SIG-M5 treated with dmso at 0.1 percent for 504 hours (cell line): Measurements from ENCODE around the gene TNFRSF13B.
"Not testable (repeated sequence)": the region's sequence is repeated elsewhere in the genome, so short reads cannot be mapped to it uniquely, and the experiment has no call there.

ENCODE experiments used
- DNase-seq: peaks from one replicate; lab custom pipeline; 2025; ENCODE audit not compliant: unreplicated experiment; lab: John Stamatoyannopoulos, UW

Gene TNFRSF13B

DNA sequence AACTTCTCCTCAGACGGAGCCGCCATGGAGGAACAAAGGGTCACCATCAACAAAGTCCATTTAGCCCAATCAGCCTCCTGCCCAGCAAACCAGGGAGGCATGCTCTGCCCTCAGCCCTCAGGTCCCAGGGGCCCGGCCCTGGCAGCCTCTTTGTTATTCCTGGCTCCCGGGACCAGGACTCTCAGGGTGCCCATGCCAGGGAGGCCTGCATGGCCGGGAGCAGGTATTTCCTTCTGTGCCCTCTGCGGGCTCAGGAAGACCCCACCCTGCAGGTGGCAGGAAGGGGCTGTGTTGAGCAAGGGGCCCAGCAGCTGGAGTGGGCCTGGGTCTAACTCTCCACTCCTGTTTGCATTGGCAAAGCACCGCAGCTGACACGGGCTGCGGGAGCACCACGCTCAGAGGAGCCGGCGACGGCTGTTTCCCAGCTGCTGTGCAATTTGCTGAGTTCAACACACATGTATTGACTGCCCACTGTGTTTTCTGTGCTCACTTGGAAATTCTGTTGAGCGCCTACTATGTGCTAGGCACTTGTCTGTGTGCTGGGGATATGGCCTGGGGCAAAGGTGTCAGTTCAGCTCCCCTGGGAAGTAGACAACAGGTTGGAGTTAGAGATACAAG is 33.2 kb upstream of the TNFRSF13B start:
- DNase-seq = not testable (repeated sequence)

DNA sequence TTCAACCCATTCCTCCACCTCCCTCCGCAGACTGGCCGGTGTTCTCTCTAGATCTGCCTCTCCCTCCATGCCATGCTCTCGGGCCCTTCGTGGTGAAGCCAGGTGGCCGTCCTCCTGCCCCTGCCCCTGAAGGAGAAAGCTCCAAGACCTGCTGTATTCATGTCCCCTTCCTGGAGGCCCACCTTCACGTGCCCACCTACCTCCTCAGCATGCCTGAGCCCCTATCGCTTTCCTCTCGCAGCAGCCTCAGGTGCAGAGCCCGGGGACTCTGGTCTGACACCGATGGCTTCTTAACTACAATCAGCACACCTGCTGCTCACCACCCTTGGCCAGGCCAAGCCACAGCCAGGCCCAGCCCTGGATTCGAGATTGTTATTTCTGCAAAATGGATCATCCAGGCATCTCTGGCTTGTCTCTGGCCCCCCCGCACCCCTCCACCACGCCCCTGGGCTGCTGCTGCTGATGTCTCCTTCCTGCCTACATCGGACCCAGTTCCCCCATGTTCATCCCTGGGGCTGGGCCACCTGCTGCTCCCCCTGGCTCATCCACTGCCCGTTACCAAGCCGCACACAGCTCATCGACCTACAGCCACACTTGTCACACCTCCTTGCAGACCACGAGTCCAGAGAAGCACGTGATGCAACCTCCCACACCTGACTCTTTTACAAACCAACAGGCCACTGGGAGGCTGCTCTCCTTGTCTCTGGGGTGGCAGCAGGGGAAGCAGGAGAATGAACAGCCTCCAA is 32.5 kb upstream of the TNFRSF13B start:
- DNase-seq = no peak

DNA sequence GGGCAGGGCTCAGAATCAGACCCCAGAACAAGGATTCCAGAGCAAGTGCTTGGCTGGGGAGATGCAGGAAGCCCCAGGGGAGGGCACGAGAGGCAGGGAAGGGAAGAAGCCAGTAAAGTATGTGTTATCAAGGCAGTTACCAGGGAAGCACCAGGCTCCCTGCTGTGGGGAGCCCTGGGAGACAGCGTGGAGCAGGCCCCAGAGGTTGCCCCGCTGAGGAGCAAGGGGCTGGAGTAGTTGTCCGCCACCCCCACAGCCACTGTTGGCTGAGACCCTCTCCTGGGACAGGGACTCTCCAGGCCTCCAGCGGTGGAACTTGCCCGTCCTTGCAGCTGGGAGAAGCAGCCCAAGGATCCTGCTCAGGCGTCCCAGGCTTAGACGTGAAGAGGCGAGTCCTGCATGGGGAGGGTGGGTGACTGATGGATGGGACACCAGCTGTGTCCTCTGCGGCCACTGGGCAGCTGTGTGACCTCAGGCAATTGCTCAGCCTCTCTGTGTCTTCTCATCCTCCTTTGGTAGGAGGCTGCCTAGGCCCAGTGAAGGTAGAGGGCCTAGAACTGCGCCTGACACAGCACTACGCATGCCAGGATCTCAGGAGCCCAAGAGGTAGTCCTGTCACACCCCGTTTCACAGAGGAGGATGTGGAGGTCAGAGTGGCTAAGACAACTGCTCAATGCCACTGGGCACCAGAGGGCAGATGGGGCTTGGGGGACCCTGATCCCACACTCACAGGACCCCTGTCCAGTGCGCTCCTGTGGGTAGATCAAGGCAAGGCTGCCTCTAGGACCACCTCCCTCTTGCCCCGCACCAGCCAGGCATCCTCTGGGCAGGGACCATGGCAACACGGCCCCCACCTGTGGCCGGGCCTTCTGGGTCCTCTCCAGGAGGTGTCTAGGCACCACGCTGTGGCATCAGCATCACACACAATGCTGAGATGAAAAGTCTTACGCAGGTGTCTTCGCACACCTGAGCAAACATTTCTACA is 31.1 kb upstream of the TNFRSF13B start:
- DNase-seq = not testable (repeated sequence)

DNA sequence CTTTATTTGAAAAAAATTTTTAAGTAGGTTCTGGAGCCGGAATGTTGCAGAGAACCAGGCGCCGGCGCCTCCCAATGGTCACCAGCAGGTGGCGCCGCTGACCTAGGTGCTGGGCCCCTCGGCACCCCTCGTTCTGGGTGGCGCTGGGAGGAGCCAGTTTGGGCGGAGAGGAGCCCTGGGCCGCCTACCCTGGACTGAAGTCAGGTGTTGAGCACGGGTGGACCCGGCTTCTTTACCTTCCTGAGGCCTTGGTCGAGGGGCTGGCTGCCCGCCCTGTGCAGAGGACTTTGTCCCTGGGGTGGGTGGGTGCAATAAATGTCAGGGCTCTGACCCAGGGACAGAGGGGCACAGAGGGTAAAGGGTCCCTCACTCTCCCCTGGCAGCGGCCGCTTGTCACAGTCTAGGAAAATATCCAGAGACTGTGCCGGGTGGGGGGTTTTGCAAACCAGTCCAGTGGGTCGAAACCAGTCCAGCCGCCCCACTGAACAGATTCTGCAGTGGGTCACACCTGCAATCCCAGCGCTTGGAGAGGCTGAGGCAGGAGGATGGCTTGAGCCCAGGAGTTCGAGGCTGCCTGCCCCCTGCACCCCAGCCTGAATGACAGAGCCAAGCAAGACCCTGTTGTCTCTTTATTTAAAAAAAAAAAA is 30.1 kb upstream of the TNFRSF13B start:
- DNase-seq = peak; percentile 62

DNA sequence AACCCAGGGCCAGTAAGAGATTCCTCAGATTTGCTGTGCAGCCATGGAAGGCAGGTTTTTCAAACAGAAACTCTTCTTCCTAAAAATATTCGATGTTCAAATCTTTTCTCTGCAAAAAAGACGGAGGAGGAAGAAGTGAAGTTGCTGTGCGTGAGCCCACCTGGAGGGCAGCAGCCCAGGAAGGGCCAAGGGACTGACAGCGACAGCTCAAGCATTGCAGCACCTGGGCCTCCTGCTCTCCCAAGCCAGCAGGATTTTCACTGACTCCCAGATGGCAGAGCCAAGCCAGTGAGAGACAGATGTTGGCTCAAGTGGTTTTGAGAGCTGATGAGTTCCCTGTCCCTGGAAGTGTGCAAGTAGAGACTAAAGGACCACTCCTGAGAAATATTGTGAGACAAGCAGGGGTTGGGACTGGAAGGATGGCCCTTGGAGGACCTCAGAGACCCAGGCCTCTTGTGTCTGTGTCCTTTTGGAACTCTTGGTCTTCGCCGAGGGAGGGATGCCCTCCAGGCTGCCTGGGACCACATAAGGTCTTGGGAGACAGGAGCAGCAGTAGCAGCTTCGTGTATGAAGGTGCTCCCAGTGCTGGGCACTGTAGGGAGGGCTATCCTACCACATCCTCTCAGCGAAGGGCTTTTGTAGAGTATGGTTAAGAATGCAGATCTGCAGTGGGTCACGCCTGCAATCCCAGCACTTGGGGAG is 29.3 kb upstream of the TNFRSF13B start:
- DNase-seq = no peak

DNA sequence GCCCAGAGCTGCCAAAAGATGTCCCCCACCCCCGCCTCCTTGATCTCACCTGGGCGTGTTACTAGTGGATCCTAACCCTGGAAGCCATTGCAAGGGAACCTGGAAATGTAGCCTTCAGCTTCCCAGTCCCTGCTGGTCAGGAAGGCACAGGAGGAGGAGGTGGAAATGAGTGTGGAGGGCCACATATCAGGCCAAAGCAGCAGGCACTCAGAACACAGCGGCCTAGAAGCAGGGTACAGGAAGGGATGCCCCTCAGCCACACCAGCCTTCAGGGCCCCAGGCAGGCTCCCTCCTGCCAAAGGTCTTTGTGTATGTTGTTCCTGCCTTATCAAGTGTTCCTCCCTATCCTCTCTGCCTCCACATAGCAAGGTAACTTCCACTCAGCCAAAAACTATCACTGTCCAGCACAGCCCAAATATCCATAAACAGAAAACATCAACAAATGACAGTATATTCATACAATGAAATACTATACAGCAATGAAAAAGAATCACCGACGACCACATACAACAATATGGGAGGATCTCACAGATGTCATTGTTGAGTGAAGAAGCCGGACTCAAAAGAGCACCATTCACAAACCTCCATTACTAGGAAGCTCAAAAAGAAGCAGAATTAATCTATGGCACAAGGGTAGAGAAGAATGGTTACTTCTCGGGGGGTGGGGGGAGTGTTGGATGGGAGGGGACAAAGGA is 28.2 kb upstream of the TNFRSF13B start:
- DNase-seq = no peak

DNA sequence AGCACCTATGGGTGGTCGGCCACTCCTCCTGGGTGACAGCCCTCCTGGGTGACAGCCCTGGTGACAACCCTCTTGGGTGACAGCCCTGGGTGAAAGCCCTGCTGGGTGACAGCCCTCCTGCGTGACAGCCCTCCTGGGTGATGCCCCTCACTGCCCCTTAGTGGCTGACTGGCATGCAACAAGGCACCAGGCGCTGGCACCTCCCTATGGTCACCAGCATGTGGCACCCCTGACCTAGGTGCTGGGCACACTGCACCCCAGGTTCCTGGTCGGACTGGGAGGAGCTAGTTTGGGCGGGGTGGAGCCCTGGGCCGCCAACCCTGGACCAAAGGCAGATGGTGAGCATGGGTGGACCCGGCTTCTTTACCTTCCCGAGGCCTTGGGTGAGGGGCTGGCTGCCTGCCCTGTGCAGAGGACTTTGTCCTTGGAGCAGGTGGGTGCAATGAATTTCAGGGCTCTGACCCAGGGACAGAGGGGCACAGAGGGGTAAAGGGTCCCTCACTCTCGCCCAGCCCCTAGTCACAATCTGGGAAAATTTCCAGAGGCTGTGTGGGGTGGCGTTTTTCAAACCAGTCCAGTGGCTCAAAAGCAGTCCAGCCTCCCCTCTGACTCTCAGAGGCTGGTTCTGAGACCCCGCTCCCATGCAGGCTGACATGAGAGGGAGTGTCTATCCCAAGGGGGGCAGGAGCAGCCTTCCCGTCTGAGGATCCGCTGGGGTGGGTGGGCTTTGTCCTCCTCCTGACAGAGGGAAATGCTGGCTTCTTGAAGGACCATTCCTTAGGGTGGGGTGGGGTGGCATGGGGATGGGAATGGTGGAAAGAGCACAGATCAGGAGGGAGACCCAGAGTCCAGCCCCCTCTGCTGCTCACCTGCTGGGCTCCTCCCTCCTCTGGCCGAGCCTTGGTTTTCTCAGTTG is 25.9 kb upstream of the TNFRSF13B start:
- DNase-seq = no peak

DNA sequence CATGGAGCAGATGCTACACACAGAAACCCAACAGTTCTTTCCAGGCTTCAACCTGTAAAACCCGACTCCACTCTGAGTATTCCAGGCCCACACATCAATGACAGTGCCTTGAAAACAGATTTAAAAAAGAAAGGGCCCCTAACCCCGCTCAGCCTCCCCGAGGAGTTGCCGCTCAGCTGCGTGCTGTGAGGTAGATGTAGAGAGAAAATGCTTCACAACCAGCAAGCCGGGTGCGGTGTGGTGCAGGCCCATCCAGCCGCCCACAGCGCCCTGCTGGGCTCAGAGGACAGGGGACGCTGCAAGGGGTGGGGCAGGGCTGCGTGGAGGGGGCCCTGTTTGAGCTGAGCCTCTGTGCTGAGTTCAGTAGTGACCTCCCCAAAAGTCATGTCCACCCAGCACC is 24.8 kb upstream of the TNFRSF13B start:
- not testable (repeated sequence) for DNase-seq

DNA sequence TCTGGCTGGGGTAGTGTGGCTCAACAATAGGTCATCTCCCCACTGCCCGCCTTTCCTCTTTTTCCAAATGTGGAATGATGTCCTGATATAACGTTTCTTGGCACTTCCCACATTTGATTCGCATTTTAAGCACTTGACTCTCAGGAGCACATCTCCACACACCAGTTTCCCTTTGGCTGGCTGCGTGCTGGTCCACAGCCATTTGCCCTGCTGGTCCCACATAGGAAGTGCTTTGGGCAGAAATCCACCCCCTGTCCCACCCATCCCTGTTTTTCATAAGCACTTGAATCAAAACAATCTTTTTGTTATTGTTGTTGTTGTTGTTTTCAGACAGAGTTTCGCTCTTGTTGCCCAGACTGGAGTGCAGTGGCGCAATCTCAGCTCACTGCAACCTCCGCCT is 24.0 kb upstream of the TNFRSF13B start:
- DNase-seq = no peak

DNA sequence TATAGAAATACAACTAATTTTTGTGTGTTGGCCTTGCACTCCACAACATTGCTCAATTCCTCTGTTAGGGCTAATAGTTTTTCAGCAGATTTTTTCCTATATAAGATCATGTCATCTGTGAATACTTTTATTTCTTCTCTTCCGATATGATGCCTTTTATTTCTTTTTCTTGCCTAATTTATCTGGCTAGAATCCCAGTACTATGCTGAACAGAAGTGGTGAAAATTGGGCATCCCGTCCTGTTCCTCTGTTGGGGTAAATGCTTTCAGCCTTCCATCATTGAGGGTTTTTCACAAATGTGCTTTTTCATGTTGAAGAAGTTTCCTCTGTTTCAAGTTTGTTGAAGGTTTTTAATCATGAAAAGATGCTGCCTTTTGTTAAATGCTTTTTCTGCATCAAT is 22.7 kb upstream of the TNFRSF13B start:
- no peak for DNase-seq

DNA sequence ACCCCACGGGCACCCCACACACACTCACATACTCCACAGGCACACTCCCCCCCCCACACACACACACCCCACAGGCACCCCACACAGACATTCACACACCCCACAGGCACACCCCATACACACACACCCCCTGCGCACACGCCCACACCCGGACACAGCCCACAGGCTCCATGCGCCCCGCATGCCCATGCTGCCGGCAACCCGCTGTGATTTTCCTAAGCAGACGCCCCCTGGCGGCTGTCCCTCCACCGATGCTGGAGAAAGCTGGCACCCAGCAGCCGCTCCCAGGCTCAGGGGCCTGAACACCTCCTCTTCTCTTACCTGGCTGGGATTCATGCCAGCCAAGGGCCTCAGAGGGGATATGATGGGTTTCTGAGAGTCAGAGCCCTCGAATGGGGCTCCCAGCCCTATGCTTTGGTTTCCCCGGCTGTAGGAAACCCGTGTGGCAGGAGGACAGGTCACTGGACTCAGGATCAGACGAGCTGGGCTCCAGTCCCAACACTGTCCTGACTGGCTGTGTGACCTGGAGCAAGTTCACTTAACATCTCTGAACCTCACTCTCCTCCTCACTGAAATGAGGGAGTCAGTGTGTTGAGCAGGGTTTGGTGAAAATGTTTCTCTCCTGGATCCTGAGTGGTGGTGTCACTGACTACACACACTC is 19.6 kb upstream of the TNFRSF13B start:
- DNase-seq = peak; percentile 41

DNA sequence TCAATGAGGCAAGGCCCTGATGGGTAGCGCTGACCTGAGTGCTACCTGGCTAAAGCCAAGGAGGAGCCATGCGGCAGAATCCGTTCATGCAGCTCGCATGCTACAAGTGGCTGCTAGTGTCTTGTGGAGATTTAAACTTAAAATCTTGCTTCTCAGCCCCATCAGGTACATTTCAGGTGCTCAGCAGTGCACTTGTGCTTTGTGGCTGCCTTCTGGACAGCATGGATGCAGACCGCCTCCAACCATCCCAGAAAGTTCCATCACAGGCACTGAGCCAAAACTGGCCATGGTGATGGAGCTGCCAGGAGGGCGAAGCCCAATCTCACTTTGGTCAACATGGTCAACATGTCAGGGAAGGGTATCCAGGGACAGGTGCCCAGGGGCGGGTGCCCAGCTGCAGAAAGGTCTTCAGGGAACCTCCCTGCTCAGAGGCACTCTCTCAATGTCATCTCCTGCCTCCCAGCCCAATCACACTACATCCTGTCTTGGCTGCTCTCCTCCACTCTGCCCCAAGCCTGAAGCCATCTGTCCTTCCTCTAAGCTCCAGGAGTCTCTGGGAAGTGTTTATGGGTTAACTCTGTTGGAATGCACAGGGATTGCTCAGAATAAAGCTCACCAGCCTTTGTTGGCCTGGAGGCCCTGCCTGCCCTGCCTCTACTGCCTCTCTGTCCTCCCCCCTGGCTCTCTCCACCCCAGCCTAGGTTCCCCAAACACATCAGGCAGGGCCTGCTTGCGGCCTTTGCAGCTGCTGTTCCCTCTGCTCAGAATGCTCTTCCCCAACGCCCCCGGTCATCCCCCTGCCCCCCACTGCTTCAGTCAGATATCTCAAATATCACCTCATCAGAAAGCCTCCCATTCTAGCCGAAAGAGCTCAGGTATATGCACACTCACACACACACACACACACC is 18.3 kb upstream of the TNFRSF13B start:
- no peak for DNase-seq

DNA sequence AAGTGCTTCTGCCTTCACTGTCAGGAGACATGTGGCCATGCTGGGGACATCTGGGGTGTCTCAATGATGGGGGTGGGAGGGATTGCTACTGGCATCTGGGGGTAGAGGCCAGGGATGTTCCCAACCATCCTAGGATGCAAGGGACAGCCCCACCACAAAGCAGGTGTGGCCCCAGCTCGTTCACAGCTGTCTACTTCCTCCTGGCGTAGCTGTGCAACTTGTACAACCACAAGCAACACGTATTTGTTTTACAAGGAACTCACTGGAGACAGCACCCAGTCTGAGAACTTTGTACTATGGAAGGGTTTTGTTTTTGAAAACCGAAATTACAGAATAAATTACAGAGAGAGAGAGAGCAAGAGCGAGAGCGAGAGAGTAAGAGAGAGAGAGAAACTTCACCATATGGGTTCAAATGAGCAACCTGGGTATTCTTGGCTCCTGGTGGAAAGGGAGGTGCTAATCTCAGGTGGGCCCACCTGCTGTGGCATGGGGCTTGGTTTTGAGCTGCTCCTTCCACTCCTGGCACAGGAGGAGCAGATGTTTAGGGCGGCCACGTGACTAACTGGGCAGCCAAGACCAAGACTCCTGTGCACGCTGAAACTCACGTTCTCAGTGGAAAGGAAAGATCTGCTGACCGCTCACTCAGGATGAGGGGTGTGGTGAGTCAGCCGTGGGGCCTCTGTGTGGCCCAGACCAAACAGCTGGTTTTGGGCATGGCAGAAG is 17.5 kb upstream of the TNFRSF13B start:
- DNase-seq = peak; percentile 27

DNA sequence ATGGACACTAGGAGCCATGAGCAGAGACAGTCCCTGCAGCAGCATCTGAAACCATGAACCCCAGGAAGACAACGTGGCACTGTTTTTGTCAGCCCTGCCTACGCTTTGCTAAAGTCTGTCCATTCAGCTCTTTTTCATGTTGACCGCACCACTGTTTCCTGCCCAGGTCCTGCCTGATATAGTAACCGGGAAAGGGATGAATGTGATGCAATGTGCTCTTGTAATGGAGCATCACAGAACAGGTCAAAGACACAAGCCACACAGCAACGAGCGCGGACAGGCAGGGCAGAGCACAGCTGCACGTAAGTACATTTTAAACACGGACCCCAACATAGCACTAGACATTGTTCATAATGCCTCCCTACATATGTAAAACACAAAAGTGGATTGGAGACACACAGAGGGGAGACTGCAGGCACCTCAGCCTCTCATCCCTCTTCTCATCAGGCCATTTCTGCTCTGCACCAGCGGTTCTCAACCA is 16.9 kb upstream of the TNFRSF13B start:
- no peak for DNase-seq

DNA sequence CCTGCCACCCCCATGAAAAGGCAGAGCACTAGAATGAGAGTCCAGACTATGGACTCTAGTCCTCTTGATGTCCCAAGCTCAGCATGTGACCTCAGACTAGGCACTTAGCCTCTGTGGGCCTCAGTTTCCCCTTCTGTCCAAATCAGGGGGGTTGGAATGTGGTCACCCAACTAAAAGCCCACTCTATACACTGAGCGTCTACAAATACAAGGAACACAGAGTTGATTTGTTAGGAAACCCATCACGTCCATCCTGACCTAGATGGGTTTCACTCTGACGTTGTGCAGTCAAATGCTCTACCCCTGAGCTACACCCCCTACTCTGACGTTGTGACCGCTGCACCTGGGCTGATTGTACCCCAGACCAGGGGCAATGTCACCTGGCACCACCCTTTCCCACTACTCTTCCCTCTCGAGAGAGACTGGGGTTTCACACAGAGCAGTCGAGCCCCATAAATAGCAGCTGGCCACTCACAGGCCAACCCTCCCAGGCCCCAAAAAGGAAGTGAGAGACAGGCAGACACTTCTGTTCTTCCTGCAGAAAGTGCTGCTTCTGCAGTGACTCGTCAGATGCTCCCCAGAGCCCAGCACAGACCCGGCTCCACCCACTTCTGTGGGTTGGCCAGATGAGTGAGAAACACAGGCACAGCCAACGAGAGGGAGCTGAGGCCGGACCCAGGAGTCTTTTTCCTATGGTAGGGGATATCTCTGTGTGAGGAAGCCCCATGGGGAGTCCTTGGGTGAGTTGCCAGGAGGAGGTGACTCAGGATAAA is 16.1 kb upstream of the TNFRSF13B start:
- DNase-seq = peak; percentile 85
